ENCODE measurements around the gene ABI3BP.

ABI3BP gene

DNA sequence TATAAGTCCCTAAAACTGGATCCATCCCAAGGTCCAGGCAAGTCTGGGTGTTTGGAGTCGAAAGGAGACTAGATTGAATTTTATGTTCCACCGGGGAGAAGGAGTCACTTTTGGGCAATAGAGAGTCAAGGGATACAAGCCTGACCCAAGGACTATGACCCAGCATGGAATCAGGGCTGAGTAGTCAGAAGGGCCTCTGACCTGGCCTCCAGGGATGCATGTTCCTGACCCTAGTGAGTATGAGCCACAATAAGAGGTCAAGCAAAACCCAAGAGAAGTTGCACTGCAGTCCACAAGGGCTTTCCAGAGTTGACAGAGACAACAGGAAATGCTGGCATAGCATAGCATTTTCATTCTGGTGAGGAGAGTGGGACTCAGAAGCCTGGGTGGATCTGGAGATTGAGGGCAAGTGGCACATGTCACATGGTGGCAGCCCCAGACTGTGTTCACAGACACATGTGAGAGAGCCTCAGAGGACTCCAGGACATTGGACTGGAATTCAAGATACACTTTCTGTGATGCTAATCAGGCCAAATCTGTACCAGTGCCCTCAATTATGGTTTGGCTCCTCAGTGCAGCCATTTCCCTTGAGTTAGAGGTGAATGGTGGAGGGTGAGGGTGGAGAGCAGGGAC, 217.0 kb downstream of the ABI3BP start:
- no peak for DNase-seq (ENCODE audit: low read depth)

DNA sequence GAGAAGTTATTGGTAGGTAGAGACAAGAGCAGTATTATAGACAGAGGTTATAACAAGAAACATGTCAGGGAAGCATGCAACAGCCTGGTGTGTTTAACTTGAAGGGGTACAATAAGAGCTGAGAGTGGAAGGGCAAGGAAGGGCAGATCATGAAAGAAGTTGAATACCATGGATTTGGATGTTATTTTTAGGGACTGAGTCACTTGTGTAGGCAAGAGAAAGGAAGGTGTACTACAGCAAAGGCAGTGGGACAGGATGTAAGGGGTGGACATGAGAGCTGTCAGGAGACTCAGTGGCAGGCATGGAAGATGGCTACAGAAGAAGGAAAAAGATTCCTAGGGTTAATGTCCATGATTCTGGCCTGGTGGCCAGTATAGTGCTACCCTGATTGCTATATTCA, 217.6 kb downstream of the ABI3BP start:
- DNase-seq (ENCODE audit: low read depth) = no peak

DNA sequence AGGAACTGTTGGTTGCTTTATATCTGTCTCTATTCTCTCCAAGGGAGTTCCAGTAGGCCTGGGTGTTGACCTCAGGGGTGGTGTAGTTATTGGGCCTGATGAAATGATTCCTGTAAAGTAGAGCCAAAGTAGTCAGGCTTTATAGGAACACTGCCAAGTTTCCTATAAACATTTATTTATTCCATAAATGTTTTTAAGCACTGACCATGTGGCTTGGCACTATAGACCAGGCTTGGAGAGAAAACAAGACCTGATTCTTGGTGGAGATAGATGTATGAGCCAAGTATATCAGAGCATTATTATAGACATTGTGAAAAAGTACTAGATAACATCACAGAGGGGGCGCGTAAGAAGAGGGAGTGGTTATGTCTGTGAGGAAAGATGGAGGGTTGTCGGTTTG, 218.0 kb downstream of the ABI3BP start:
- no peak for DNase-seq (ENCODE audit: low read depth)

DNA sequence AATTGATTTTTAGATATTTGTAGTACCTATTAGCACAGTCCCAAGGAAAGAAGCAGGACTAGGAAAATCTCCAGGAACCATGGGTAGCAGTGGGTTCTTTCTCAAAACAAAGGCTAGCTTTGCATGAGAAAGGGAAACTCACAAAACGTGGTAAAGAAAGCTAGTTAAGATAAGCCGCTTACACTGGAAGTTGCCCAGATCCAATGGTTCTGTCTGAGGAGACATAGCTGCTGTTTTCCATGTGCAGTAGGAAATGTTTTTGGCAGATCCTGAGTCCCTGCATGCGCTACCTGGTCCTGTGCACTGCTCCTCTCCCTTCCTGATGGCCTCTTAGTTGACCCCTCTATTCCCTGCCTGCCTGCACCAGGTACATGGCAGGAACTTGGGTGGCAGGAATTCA, 223.5 kb downstream of the ABI3BP start:
- DNase-seq (ENCODE audit: low read depth) = no peak

DNA sequence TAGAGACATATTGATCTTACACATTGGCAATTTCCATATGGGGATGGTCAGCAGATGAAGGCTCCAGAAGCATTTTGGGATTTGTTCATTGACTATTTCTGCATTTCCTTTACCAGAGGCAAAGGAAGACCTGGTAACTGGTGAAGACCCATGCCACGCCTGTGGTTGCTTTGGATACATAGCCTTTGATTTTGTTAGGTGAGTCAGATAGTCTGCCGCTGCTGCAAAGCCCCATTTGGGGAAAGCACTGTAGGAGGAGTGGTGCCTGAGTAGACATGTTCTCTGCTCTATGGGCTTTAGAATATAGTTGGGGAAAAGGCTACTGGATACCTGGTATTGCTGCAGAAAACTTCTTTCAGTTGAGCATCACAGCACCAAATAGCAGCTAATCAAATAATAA, 227.2 kb downstream of the ABI3BP start:
- no peak for DNase-seq (ENCODE audit: low read depth)

DNA sequence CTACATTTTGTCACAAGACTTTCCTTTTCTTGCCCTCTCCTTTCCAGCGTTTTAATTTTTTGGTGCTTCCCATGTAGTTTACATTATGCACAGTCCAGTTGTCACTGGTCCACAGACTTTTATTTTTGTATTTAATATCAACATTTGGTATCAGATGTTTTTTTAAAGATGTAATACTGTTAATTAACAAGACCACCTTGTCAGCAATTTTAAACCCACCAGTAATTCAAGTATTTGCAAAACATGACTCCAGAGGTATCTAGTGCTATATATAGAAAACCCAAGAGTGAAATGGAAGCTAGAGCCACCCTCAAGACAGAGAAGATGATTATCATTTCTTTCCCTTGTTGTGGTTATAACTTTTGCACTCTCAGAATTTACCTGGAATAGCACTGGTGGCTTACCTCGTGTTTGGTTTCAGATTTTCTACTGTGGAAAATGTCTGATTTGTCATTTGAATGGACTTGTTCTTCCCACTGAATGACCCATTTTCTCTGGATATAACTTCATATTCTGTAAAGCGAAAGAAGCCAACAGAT, 227.7 kb downstream of the ABI3BP start:
- DNase-seq (ENCODE audit: low read depth) = no peak

DNA sequence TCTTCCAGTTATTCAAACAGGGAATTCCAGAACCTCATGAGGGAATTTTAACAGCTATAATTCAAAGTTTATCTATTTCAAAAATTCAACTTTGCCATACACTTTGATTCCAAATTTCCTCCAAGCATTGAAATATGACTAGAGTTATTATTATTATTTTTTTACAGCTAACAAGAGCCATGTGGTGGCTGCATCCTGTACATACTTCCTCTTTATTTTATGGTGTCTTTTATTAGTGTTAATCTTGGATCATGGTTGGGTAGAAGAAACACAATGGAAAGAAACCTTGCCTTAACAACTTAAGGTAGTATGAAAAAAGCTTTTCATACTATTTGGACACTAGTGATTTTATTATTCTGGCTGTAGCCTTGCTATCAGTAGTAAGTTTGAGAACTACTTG, 231.3 kb downstream of the ABI3BP start:
- no peak for DNase-seq (ENCODE audit: low read depth)

DNA sequence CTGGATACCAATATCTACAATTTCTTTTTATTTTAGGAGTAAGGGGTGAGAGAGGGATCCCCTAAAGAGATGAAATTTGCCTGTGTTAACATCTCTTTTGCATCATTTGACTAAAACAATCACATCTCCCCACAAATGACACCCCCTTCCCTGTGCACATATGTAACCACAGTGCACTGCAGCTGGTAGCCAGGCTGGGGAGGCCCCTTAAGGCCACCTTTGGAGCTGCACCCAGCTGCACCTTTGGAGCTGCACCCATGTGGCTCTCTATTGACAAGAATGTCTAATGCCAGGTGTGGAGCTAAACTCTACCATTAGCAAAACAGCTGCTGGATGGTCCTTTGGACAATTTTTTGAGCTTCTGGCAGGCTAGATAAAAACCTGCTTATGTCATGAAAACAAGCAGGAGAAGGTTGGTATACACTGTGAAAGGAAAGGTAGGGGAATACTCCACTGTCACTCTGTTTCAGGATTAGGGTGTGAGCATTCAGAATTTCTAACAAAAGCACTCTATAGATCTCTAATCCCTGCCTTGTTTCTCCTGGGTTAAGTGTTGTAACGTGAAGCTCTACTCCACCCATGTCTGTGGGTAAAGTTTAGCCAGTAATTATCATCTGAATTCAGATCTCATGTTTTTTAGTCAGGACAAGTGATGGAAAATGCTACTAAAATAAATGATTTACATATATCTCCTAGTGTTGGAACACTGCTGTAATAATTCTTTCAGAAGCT, 231.8 kb downstream of the ABI3BP start:
- no peak for DNase-seq (ENCODE audit: low read depth)

DNA sequence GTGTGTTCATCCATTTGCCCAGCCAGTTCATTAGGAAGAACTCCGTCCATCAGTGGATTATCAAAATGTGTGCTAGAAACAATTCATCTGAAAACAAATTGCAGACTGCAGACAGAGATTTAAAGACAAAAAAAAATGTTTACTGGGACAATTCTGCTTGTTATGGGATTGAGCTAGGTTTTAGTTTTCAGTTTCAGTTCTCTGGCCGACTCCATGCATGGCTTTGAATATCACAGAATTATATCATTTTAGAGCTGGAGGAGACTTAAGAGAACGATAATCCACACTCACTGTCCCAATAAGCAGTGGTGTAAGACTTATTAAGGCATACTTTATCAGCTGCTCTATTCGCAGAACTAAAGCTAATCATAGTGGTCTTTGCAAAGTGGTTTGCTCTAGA, 232.8 kb downstream of the ABI3BP start:
- DNase-seq (ENCODE audit: low read depth) = no peak

DNA sequence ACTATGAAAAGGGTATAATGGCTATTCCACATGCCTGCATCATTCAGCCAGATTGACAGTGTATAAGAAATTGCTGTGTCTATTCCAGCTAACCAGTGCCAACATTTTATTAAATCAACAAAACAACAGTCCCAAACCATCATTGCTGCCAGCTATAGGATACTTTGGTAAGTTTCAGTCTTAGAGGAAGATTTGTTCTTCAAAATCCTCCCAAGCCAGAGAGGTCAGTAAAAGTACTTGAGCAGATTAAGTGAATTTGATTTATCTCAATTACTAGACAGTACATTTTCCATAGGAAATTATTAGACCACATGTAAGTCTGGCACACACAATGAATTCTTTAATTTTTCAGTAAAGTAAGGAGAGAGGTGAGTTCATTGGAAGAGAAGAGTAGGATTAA, 233.3 kb downstream of the ABI3BP start:
- DNase-seq (ENCODE audit: low read depth) = no peak

DNA sequence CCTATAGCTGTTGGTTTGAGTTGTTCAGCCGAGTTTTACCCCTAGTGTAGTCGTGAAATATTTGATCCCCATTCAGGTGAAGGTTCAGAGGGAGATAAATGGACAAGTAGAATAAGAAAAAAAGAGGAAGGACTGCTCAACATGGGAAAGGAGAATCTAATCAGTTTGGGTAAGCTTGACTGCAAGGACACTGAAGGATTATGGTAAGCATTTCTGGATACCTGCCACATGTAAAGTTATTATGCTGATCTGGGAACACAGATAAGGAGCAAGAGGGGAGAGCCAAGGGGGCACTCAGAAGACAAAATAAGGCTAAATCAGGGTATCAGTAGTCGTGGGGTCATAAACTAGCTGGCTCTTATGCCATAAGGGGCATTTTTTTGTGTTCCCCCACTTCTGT, 234.1 kb downstream of the ABI3BP start:
- DNase-seq (ENCODE audit: low read depth) = no peak

DNA sequence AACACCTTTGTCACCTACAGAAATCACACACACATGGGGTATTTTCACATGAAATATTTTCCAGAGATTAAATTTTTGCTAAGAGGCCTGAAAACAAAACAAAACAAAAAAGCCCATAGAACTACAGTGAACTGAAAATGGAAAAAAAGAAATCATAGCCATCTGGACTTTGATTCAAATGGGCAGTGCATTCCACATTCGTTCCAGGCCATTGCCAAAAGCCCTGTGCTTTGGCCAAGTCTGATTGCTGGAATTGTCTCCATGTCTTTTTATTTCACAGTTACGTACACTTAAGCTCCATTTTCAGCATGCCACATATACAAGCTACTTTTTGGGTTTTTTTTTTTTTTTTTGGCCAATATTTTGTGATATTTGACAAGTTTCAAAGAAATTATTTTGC, 236.8 kb downstream of the ABI3BP start:
- no peak for DNase-seq (ENCODE audit: low read depth)

DNA sequence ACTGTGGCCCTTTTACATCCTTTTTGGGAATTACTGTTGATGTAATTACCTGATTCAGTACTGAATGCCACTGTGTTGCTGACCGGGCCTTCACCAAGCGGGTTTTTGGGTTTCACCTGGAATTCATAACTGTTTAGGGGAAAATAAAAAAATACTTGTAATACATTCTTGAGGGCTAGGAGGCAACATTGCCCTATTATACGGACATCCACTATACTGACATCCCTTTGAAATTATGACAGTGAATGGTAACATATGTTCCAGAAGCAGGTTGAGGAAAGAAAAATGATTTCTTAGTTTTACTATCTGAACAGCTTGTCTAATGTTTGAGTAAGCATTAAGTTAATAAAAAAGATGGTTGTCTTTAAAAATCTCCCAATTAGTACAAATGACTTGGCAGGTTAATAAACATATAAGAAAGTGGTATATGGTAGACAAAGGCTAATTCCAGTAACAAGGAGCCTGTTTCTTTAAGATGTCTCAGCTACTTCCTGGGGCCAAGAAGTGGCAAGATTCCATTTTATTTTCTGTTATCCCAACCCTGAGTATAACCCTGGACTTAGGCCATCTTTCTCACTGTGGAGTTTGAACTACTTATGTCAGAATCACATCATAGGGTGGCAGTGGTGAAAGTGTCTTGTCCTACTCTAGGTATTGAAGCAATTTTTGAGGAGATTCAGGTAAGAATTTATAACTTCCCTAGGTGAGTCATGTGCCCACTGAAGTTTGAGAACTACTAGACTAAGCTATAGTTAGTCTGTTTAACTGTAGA, 238.5 kb downstream of the ABI3BP start:
- no peak for DNase-seq (ENCODE audit: low read depth)

DNA sequence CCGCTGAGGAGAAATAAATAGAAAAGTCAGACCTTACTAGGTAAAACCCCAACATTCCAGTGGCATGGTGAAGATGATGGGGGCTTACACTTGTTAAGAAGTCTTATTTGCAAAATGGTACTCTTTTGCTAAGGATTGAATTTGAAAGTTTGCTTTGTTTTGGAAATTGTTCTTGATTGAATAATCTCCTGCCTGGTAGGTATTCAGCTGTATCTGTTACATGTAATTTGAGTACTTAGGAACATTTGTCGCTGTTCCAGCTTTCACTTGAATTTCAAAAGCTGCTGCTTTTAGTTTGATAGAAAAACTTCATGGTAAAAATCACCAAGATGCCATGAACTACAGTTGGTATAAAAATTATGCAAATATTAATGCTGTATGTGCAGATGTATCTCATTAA, 239.4 kb downstream of the ABI3BP start:
- no peak for DNase-seq (ENCODE audit: low read depth)

DNA sequence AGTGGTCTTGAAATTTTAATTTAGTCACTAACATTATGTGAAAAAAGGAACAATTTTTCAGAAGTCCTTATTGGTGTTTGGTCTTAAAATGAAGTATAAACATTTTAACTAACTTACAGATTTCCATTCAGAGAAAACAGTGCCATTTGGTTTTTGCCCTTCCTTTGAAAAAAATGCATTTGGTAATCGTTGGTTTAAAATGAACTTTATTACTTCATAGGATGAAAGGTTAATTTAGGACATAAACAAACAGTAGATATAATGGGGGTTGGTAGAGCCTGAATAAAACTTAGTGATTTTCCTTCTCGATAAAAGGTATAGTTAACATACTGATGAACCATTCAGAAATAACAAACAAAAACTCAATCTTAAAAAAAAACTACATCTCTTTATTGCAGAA, 244.3 kb downstream of the ABI3BP start:
- DNase-seq (ENCODE audit: low read depth) = no peak

DNA sequence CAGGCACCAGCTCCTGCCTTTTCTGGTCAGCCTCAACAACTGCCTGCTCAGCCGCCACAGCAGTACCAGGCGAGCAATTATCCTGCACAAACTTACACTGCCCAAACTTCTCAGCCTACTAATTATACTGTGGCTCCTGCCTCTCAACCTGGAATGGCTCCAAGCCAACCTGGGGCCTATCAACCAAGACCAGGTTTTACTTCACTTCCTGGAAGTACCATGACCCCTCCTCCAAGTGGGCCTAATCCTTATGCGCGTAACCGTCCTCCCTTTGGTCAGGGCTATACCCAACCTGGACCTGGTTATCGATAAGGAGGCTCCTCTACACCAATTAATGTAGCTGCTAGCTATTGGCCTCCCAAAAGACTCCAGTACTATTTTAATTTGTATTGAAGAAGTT, 245.0 kb downstream of the ABI3BP start:
- DNase-seq (ENCODE audit: low read depth) = no peak

DNA sequence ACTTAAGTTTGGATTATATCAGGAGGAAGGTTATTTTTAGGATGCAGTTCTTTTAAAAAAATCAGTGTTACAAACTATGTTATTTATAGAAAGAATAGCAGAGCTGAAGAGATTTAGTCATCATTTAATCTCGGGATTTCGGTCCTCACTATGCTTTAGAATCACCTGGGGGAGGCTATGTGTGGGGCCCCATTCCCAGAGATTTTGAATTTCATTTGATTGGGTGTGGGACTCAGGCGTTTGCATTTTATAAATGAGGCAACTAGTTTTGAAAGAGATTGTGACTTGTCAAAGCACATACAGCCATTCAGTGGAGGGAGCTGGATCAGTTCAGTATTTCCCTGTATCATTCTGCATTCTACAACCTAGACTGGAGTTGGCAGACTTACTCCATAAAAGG, 247.1 kb downstream of the ABI3BP start:
- DNase-seq (ENCODE audit: low read depth) = no peak

DNA sequence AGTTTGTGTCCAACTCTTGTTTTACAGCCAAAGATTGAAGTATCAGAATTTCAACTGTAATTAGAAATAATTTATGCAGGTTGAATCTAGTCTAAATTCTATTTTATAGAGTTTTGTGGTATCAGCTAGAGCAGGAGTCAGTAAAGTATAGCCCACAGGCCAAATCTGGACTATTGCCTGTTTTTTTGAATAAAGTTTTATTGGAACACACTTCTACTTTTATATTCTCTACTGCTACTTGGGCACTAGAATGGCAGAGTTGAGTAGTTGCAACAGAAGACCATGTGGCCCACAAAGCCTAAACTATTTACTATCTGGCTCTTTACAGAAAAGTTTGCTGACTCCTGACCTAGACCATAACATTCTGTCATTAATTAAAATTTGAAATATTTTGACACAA, 247.6 kb downstream of the ABI3BP start:
- no peak for DNase-seq (ENCODE audit: low read depth)

DNA sequence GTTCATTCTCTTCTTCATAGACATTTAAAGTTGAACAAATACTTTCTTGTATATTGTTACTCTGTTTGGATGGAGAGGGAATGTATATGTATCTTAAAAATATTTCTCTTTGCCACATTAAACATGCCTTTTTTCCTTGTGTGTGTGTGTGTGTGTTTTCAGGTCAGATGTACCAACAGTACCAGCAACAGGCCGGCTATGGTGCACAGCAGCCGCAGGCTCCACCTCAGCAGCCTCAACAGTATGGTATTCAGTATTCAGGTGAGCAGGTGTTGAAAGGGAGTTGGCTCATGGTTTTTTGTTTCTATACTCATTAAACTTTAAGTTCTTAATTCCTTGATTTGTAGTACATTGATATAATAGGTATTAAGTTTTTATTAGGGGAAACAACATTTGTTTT, 248.6 kb downstream of the ABI3BP start:
- no peak for DNase-seq (ENCODE audit: low read depth)

DNA sequence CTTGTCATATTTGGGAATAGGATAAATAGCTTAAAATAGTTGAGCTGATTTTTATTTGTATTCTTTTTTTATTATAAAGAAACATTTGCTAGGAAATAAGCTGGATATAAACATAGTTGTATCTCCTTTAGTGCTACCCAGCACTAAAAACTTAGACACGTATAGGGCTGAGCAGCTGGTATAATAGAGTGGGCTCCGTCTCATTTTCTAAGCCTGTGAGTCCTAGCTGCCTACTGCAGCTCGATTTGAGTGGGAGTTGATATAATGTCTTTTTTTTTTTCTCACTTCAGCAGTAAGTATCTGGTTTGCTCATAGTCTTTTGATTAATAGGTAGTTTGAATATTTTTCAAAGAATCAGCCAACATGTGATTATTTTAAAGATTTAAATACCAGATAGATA, 249.7 kb downstream of the ABI3BP start:
- DNase-seq (ENCODE audit: low read depth) = no peak

DNA sequence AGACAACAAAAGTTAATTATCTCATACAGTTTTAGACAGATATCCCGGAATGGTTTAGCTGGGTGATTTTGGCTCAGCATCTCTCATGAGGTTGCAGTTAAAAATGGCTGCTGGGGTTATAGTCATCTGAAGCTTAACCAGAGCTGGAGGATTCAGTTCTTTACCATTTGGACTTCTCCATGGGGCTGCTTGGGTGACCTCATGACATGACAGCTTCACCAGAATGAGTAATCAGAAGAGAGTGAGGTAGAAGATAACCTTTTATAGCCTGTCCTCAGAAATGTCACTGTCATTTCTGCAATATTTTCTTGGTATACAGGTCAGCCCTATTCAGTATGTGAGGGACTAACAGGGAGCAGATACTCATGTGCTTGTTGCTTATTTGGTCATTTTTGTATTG, 253.0 kb downstream of the ABI3BP start:
- no peak for DNase-seq (ENCODE audit: low read depth)

DNA sequence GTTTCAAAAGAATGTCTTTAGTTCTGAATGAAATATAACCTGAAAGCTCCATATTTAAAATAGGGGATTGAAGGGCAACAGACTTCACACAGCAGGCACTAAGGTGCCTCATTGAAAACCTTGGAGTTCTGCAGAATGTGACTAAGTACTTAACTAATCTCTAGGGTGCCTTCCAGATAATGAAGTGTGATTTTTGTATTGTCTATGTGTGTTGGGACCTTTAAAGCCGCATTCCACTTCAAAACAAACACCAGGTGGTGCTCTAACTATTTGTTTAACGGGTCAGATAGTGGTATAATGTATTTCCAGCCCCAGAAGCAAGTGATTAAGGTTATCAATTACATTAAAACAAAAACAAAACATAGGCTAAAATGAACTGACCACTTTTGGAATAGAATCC, 255.9 kb downstream of the ABI3BP start:
- DNase-seq (ENCODE audit: low read depth) = no peak

DNA sequence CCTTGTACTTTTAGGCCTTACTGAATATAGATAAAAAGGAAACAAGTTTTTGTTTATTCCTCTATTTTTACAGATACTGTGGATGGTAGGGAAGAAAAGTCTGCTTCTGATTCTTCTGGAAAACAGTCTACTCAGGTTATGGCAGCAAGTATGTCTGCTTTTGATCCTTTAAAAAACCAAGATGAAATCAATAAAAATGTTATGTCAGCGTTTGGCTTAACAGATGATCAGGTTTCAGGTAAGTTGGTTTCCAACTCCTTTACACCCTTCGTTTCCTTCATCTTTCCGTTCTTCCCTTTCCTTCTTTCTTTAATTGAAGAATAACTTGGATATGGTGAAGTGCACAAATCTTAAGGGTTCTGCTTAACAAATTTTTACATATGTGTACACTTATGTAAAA, 260.8 kb downstream of the ABI3BP start:
- DNase-seq (ENCODE audit: low read depth) = no peak

Data from T-helper 22 cell (primary cell).